ENCODE results near the gene ZNF80. TPM values are rescaled to one million over a fixed set of nuclear protein-coding genes. Genes with fewer than 3 reads are reported as not detected.

Gene ZNF80
- total RNA-seq, 1 experiment from 2014 or later, result not detected

GRCh38 chr3:114186501-114186900 is 50.9 kb downstream of the ZNF80 start:
- POLR2A ChIA-PET, result no interaction called here
- H3K4me3 ChIP-seq (ENCODE audit: low read depth in 2 of 2, low read length in 2 of 2), result no peak overlapping the region
- no TSS peak for BruUV-seq (replicated peaks)
- TF ChIP-seq TCF7L2 (IDR thresholded peaks at IDR 0.05; ENCODE audit: low read depth, low read length) (no peak), SIN3A (IDR thresholded peaks at IDR 0.05; ENCODE audit: borderline replicate concordance, insufficient read depth, low read depth, low read length) (no peak), POLR2AphosphoS5 (IDR thresholded peaks at IDR 0.05; ENCODE audit: low read depth, low read length) (no peak), CTCF (IDR thresholded peaks at IDR 0.05) (no peak), REST (IDR thresholded peaks at IDR 0.05; ENCODE audit: insufficient read depth in 1 of 2, low read depth in 2 of 2, low read length in 1 of 2) (no peak)
- ATAC-seq, result no peak
- no peak for DNase-seq (ENCODE audit: low read depth, low spot score)
- intact Hi-C loops (cut with micrococcal nuclease; ENCODE audit: unreplicated experiment), result no loop called here
- no peaks in the 10 kb centered on the region; the same call in 1 of the 2 replicates for H3K27me3 ChIP-seq (ENCODE audit: control insufficient read depth, insufficient read depth, low read length)
- no peaks in the 10 kb centered on the region for H3K36me3 ChIP-seq (ENCODE audit: control insufficient read depth, insufficient read depth, low read length)
- H3K9me3 ChIP-seq (ENCODE audit: control insufficient read depth, insufficient read depth, low read depth, low read length), result no peaks in the 10 kb centered on the region
- H3K4me1 ChIP-seq (ENCODE audit: control insufficient read depth, insufficient read depth, low read length), result no peaks in the 10 kb centered on the region
- in situ Hi-C loops (cut with HindIII; ENCODE audit: low pct_unique_long_range_greater_than_20kb, low sequenced_read_pairs), result no loop called here
- no peak overlapping the region for H3K27ac ChIP-seq (ENCODE audit: low read length)
- CTCF ChIA-PET, result no interaction called here

Other genes starting within 250 kb of the ZNF80 start
- gene CCDC191, start 181.1 kb downstream of the ZNF80 start, total RNA-seq (2021; ENCODE audit: unreplicated experiment), result 5.6 TPM
- 51.6 TPM for gene QTRT2, start 180.8 kb downstream of the ZNF80 start, total RNA-seq (2021; ENCODE audit: unreplicated experiment)
- gene DRD3, start 58.5 kb downstream of the ZNF80 start, total RNA-seq (2021; ENCODE audit: unreplicated experiment), result not detected
- gene TIGIT, start 56.5 kb upstream of the ZNF80 start, total RNA-seq (2021; ENCODE audit: unreplicated experiment), result not detected